Panc1 (cell line): ENCODE measurements around the gene SMTN. TPM values are rescaled to one million over a fixed set of nuclear protein-coding genes. Genes with fewer than 3 reads are reported as not detected.

ENCODE experiments used
- ATAC-seq: fragments of 200-7000 bp; cut with Tn5 transposase; 2 replicates; pipeline ENCODE4 v1.9.1; 2020; ENCODE audit warnings: mild to moderate bottlenecking, moderate library complexity
- BruUV-seq: library from RNA; stranded (reverse); fragments of 400-500 nt; replicated peaks from 2 replicates; lab custom pipeline; 2021; lab: Mats Ljungman, UMichigan
- CTCF ChIA-PET: fragments of 300-600 bp; sonication (Branson Sonifier 250); formaldehyde crosslinking; loops from one replicate; lab custom pipeline; 2022; ENCODE audit warnings: antibody characterized with exemption; lab: Charles Lee
- POLR2A ChIA-PET: fragments of 300-600 bp; sonication (Branson Sonifier 250); formaldehyde crosslinking; loops from one replicate; lab custom pipeline; 2022; ENCODE audit warnings: antibody characterized with exemption; lab: Charles Lee
- DNase-seq: peaks from one replicate; pipeline ENCODE4 v3.0.0-alpha.2; 2010; ENCODE audit warnings: low read depth, low spot score
- H3K27ac ChIP-seq: 2 replicates; pipeline ENCODE4 v1.5.1; 2011; ENCODE audit warnings: mild to moderate bottlenecking, low read length, inconsistent platforms
- H3K27me3 ChIP-seq: fragments of 200-500 bp; sonication (Bioruptor generic); 2 replicates; pipeline ENCODE4 v1.6.0; 2014; ENCODE audit warnings: low read length, inconsistent platforms; ENCODE audit not compliant: control insufficient read depth, insufficient read depth
- H3K36me3 ChIP-seq: fragments of 200-500 bp; sonication (Bioruptor generic); 2 replicates; pipeline ENCODE4 v1.5.1; 2014; ENCODE audit warnings: inconsistent platforms, mild to moderate bottlenecking, low read length, moderate library complexity; ENCODE audit not compliant: control insufficient read depth, insufficient read depth
- H3K4me1 ChIP-seq: 2 replicates; pipeline ENCODE4 v1.5.1; 2011; ENCODE audit warnings: inconsistent platforms, mild to moderate bottlenecking, low read length, moderate library complexity; ENCODE audit not compliant: control insufficient read depth, insufficient read depth
- H3K4me3 ChIP-seq, 2 experiments: 2 replicates each; pipeline ENCODE4 v1.5.1; 2011 to 2012; ENCODE audit warnings: low read depth in 2 of 2, low read length in 2 of 2, mild to moderate bottlenecking in 2 of 2, inconsistent platforms in 1 of 2, moderate library complexity in 1 of 2
- H3K9me3 ChIP-seq: fragments of 200-500 bp; sonication (Bioruptor generic); 2 replicates; pipeline ENCODE4 v1.5.1; 2014; ENCODE audit warnings: low read depth, mild to moderate bottlenecking, inconsistent platforms, low read length, moderate library complexity; ENCODE audit not compliant: control insufficient read depth, insufficient read depth
- CTCF ChIP-seq: fragments of 450-650 bp; IDR thresholded peaks from 2 replicates; pipeline ENCODE4 v1.5.1; 2017; ENCODE audit warnings: mild to moderate bottlenecking
- POLR2AphosphoS5 ChIP-seq: IDR thresholded peaks from 2 replicates; pipeline ENCODE4 v1.6.1; 2012; ENCODE audit warnings: mild to moderate bottlenecking, low read depth, low read length, moderate library complexity
- REST ChIP-seq, 2 experiments: IDR thresholded peaks; 2 replicates each; pipeline ENCODE4 v1.6.1; 2011 to 2012; ENCODE audit warnings: low read depth in 2 of 2, control low read depth in 1 of 2, low read length in 1 of 2, mild to moderate bottlenecking in 1 of 2, moderate library complexity in 1 of 2; ENCODE audit not compliant: insufficient read depth in 1 of 2
- SIN3A ChIP-seq: IDR thresholded peaks from 2 replicates; pipeline ENCODE4 v1.6.1; 2012; ENCODE audit warnings: low read depth, mild to moderate bottlenecking, low read length, moderate library complexity, borderline replicate concordance; ENCODE audit not compliant: insufficient read depth
- TCF7L2 ChIP-seq: IDR thresholded peaks from 2 replicates; pipeline ENCODE4 v1.6.1; 2011; ENCODE audit warnings: mild to moderate bottlenecking, low read depth, low read length, inconsistent platforms
- in situ Hi-C: cut with HindIII; loops from 2 replicates; pipeline ENCODE4 v1.10.0; 2016; ENCODE audit warnings: low sequenced_read_pairs, low pct_unique_long_range_greater_than_20kb
- intact Hi-C: fragments of 100-400 bp; cut with micrococcal nuclease; formaldehyde crosslinking; loops from one replicate; pipeline ENCODE4 v1.10.0; 2022; ENCODE audit not compliant: unreplicated experiment
- total RNA-seq: library from RNA; stranded (reverse); gene quantifications from one replicate; pipeline ENCODE4 v1.2.1, GENCODE V29; 2021; ENCODE audit not compliant: unreplicated experiment

SMTN gene
- total RNA-seq, 1 experiment from 2014 or later = 71.7 TPM

- in situ Hi-C loops = no loop called here
- Histone ChIP-seq H3K27ac (no peak overlapping the region), H3K36me3 (peaks cover 2% of the 10 kb centered on the region; the same call in 1 of the 2 replicates), H3K4me3 (no peak overlapping the region), H3K9me3 (no peaks in the 10 kb centered on the region), H3K4me1 (no peaks in the 10 kb centered on the region; the same call in 1 of the 2 replicates), H3K27me3 (no peaks in the 10 kb centered on the region)
- CTCF ChIA-PET = no interaction called here
- POLR2A ChIA-PET = interaction anchor here (0.7 kb wide), 1 partner anchor 129 kb away, joined by 4 read pairs; no protein-coding TSS in a partner anchor
- DNase-seq = no peak
- TF ChIP-seq CTCF (no peak), SIN3A (no peak), TCF7L2 (no peak), REST (IDR thresholded peaks at IDR 0.05; ENCODE audit: insufficient read depth in 1 of 2, low read depth in 2 of 2, low read length in 1 of 2) (no peak), POLR2AphosphoS5 (no peak)
- BruUV-seq = TSS peak; percentile 89
- ATAC-seq = no peak
- intact Hi-C loops = no loop called here
Measured at GRCh38 chr22:31105282-31105929, 24.3 kb downstream of the SMTN start.

- H3K27ac ChIP-seq = no peak overlapping the region
Measured at GRCh38 chr22:31106001-31106571, 25.0 kb downstream of the SMTN start.

More at GRCh38 chr22:31106001-31106571, 25.0 kb downstream of the SMTN start:
- POLR2A ChIA-PET = no interaction called here
- peak; percentile 7; the same call in 1 of the 2 replicates for ATAC-seq
- Histone ChIP-seq H3K27me3 (no peaks in the 10 kb centered on the region), H3K36me3 (peaks cover 2% of the 10 kb centered on the region; the same call in 1 of the 2 replicates), H3K4me1 (no peaks in the 10 kb centered on the region; the same call in 1 of the 2 replicates), H3K4me3 (peak overlapping the region; percentile 70 to 81), H3K9me3 (no peaks in the 10 kb centered on the region)
- DNase-seq = no peak
- in situ Hi-C loops = no loop called here
- intact Hi-C loops = no loop called here
- TF ChIP-seq TCF7L2 (no peak), POLR2AphosphoS5 (no peak), CTCF (no peak)
- BruUV-seq = no TSS peak
- CTCF ChIA-PET = no interaction called here
